Right lung (tissue), 5 donors: ENCODE data around the gene CTNNA2. TPM values are rescaled to one million over a fixed set of nuclear protein-coding genes. Genes with fewer than 3 reads are reported as not detected.

Experiments
- DNase-seq, 2 donors: peaks; one replicate each; pipeline ENCODE4 v3.0.0-alpha.2; 2013
- polyA plus RNA-seq, 5 donors: library from polyadenylated mRNA; unstranded; fragments of 120-200 nt; gene quantifications; one replicate each; pipeline versions ENCODE4 v1.2.1 to v1.2.3, GENCODE V29; 2013; ENCODE audit warnings: inconsistent platforms in 1 of 5, low replicate concordance in 1 of 5; ENCODE audit not compliant: insufficient read length in 5 of 5, insufficient read depth in 1 of 5

Gene CTNNA2
- polyA plus RNA-seq, 5 donors: 0.15 to 0.33 (median 0.23) TPM

DNA sequence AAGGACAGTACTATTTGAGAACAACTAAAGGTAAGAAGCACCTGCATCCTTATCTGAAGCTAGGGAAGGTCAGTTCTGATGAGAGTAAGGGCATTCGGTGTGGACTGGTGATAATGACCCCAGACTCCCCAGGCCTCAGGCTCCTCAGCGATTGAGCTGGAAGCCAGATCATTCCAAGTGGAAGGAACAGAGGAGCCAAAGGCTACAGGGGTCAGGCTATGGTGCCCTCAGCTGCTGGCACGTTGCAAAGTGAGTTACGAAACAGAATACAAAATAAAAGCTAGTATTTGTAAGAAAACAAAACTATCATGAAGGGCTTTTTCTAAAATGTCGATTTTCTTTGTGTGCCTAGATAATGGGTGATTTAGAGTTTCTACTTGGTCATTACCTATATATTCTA lies 960.2 kb downstream of the CTNNA2 start:
- DNase-seq: no peak

- DNase-seq: no peak
These were observed 960.9 kb downstream of the CTNNA2 start for GRCh38 chr2:80473796-80474195.

DNA sequence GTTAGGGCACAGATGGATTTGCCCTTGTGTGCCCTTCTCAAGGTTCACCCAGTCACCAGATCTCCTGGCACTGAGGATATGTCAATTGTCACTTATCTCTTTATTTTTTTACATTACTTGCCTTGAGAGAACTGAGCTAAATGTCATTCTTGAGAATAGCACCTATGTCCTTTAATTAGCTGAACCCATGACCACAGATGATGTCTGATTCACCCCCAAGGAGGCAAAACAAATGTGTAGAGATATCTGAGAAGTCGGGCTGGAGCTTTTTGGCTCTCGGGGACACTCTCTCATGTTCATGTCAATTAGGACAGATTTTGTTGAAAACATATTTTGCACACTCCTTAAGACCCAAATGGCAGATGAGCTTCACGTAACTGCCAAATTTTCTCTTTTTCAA lies 963.1 kb downstream of the CTNNA2 start:
- no peak for DNase-seq

- DNase-seq: no peak
These were observed 963.8 kb downstream of the CTNNA2 start for GRCh38 chr2:80476535-80477117.

DNA sequence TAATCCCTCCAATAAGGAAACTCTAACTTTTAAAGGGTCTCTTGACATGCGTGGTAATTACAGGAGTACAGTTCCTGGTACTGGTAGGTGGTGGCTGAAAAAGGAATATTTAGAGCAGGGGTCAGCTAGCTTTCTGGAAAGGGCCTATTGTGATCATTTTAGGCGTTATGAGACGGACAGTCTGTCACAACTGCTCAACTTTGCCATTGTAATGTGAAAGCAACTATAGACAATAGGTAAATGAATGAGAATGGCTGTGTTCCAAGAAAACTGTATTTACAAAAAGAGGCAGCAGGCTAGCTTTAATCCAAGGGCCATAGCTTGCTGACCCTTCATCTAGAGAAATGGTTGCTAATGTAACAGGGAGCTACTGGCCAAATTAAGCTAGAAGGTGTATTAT lies 969.4 kb downstream of the CTNNA2 start:
- DNase-seq: no peak

DNA sequence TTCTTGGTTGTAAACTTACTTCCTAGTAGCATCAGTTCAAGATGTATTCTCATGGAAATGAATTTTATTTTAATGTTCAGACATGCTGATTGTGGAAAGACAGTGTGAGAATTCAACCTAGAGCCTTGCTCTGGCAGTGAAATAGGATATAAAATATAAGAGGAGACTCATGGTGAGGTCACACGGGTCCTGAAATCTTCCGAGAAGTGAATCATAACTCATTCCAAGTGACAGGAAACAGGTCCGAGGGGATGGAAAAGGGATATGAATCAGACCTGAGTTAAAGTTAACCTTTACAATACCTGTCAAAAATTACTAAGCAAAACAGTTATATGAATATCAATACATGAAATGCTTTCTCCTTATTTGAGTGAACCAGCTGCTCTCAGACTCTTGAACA lies 976.9 kb downstream of the CTNNA2 start:
- no peak for DNase-seq

- no peak for DNase-seq
These were observed 978.1 kb downstream of the CTNNA2 start for GRCh38 chr2:80490964-80491363.

- no peak for DNase-seq
These were observed 983.5 kb downstream of the CTNNA2 start for GRCh38 chr2:80496346-80496745.

DNA sequence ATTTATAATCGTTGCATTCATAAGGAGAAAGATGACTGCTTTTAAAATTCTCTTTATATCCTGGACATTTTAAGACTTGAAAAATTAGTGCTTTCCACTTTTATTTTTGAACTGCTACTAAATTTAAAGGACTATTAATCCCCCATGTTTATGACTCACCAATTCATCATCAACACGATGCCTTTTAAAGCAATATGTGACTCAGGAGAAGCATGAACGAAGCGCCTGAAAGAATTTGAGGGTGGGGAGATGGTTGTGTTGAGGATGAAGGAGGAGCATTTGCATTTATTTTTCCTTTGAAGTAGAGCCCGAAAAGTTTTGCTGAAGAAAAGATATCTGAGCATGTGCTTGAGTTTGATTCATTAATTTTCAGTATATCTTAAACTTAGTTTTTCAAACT lies 983.9 kb downstream of the CTNNA2 start:
- no peak for DNase-seq

DNA sequence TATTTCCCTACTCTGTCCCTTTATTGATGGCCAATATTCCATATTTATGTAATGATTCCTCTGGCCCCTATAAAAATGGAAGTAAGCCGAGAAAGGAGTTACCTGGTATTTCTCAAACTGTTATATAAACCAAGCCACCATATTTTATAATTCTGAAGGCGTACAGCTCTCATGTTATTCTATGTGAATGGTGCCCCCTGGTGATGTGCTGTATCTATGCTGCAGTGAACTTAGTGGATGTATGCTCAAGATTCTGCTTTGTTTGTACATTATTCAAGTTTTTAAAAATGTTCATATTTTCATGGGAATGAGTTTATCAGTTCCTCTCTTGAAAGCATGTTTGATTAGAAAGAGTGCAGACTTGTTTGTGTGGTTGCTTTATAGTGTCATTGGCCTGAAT lies 986.2 kb downstream of the CTNNA2 start:
- peak; percentile 12 to 32 for DNase-seq

- no peak for DNase-seq
These were observed 989.2 kb downstream of the CTNNA2 start for GRCh38 chr2:80501874-80502624.

DNA sequence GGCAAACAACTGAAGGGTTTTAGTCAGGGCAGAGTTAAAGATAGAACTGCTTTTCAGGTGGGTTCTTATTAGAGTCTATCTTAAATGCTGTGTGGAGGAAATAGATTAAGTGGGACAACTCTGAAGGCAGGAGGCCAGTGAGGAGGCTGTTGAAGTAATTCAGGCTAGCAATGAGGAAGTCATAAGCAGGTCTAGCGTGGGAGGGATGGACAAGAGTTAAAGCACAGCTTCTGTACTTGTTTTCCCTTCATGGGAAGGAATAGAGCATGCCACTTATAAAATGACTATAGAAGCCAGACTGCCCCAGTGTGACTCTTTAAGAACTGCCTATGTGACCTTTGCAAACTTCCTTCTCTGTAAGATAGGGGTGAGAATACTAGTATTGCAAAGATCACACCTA lies 993.7 kb downstream of the CTNNA2 start:
- DNase-seq: no peak

DNA sequence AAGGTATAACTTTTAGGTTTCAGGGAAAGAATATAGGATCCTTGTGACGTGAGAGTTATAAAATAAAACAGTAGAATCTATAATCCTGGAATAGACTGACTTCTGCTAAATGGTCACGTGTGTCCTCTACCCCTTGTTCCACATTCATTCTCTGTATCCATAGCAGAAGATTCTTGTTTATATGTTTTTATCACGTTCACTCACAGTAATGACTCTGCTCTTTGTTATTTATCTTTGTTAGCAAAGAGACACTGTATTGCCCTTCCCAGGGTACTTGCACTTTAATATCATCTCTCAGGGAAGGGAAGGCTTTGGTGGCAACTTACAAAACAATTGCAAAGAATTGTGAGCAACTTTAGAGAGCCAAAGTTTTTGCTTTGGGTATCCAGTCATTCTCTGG lies 997.9 kb downstream of the CTNNA2 start:
- DNase-seq: no peak

DNA sequence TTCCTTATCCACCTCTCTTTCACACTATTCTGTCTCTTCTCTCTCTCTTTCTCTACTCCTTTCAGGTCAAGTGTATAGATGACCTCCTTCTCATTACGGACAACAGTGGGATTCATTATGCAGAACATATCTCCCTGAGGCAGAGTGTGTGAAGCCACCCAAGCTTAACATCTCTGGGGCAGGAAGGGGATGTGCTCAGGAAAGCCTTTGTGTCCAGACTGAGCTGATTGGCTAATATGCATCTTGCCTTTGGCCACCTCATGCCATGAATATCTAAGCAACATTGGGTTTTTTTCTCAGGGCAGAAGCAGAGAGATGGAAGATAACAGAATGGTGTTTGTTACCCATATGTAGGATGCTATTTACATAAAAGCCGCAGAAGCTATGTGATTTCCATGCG lies 1003.1 kb downstream of the CTNNA2 start:
- no peak for DNase-seq

DNA sequence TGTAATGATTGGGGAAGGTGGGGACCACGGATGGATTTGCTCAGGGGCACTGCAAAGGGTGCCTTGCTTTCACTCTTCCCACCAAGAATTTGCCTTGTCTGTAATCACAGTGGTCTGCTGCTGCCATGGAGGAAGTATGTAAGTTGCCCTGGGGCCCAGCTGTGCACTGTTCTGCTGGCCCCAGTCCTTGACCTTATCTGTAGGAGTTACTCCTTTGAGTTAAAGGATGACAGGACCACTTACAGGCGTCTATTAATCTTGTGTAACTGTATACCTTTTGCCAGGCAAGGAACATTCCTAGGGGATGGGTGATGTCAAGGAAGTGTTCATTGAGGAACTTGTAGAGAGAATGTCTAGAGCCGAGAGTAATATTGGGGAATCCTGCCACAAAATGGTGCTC lies 1004.5 kb downstream of the CTNNA2 start:
- DNase-seq: no peak

DNA sequence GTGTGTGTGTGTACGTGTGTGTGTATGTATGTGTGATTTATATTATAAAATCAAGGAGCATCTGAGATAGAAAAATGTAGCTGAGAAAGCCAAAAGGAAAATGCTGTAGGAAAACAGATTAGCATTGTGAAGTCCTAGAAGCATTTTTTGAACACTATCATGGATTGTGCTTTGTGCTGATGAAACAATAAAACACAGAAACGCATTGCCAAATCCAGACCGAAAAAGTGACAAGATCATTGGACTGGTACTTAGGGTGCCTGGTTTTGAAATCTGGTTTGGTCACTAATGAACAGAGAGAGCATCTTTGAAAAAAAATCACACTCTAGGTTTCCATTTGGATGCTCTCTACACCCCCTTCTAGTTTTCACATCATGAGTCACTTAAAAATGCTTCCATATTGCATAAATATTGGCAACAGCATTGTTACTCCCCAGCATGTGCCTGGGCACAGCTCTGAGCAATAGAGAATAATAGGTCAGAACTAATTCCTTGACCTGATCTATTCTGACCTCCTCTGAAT lies 1006.3 kb downstream of the CTNNA2 start:
- no peak for DNase-seq

DNA sequence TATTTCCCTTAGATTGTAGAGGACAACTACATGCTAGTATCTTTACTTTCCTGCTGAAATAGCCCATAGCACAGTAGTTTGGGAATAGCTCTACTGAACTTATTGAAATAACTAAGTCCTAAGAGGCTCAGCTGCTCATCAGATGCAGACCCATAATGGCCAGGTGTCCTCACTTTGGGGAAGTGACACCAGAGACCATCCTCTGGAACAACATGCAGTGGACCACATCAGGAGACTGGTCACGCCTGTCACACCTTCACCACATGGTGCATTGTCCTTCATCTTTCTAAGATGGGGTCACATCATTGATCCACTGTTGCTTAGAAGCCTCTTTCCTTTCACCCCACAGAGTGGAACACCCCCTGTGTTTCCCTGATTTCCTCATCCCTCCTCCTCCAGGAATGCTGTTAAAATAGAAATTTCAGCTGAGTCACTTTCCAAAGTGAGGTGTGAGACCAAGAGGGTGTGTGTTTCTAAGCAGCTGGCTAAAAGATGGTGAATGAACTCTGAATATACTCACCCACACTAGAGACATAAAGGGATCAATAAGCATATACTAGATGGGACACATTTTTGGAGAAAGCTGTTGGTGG lies 1006.9 kb downstream of the CTNNA2 start:
- no peak for DNase-seq

DNA sequence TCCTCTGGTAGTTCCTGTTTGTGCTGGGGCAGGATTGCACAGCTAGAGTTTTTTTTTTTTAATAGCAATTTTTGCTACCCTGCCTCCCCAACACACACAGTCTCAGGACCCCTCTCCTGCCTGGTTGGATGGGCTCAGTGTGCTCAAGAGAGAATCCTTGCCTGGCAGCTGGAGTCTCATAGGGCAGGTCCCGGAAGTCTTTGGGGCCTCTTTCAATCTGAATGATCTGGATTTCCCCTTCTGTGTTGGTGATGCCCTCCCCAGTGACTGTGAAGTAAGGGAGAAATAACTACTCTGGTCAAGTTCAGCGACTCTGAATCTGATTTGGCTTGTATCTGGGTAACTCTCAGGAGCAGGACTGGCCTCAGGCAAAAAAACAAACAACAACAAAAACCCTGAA lies 1012.3 kb downstream of the CTNNA2 start:
- DNase-seq: no peak

GRCh38 chr2:80527119-80527518 lies 1014.3 kb downstream of the CTNNA2 start:
- no peak for DNase-seq

DNA sequence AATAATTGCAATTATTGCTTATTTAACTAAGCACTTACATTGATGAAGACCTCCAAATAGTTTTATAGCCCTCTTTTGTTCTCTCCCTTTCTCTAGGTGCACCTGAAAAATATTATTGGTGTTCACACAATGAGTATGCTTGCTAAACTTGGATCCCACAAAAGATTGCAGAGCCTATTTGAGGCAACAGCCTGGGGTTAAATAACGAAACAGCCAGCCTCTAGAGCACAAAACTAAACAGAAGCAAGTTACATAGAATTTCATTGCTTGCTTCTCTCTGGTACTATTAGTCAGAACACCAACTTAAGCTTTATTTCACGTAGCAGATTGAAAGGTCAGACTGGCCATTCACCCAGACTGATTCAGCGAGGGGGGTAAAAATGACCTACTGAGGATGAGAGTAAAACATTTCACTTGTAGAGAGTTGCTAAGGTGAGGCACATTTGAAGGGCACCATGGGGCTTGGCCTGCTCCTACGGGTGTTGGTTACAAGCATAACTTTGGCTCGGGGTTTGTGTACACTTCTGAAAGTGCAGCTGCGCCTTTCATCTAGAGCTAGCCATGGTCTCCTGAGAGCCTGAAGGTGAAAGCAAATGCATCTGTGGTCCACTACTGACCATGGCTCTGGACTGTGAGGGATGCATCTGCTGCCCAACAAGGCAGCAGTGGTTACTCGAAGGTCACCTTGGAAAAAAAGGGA lies 1016.8 kb downstream of the CTNNA2 start:
- DNase-seq: no peak

- DNase-seq: no peak
These were observed 1017.7 kb downstream of the CTNNA2 start for GRCh38 chr2:80530442-80531064.

- DNase-seq: no peak
These were observed 1018.5 kb downstream of the CTNNA2 start for GRCh38 chr2:80531319-80531718.
